ENCODE results near the gene GABBR2.

DNA sequence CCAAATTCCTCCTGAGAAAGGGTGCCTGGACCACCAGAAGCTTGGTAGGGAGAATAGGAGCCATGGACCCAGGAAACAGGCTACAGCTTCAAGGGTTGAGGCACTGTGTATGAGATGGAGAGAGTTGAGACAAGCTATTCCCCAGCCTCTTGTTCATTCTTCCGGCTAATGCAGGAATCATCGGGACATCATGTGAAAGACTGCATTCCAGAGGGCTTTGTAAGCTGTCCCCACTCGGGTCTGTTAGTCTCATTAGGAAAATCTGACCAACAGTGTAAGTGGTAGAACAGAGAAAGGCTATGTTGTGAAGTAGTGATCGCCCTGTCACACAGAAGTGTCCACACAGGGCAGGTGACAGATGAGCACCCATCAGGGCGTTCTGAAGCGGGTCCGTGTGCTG is 81.4 kb downstream of the GABBR2 start:
- TF ChIP-seq, protein P1, sequence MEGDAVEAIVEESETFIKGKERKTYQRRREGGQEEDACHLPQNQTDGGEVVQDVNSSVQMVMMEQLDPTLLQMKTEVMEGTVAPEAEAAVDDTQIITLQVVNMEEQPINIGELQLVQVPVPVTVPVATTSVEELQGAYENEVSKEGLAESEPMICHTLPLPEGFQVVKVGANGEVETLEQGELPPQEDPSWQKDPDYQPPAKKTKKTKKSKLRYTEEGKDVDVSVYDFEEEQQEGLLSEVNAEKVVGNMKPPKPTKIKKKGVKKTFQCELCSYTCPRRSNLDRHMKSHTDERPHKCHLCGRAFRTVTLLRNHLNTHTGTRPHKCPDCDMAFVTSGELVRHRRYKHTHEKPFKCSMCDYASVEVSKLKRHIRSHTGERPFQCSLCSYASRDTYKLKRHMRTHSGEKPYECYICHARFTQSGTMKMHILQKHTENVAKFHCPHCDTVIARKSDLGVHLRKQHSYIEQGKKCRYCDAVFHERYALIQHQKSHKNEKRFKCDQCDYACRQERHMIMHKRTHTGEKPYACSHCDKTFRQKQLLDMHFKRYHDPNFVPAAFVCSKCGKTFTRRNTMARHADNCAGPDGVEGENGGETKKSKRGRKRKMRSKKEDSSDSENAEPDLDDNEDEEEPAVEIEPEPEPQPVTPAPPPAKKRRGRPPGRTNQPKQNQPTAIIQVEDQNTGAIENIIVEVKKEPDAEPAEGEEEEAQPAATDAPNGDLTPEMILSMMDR (IDR thresholded peaks at IDR 0.05) = no peak
- TF ChIP-seq EZH2 (IDR thresholded peaks at IDR 0.05; ENCODE audit: borderline replicate concordance, insufficient read depth, low read depth, low read length, poor library complexity, severe bottlenecking) = no peak

Measured in B cell (primary cell).